GM13977 (cell line): ENCODE results near the gene COL6A1.

Source experiments
- DNase-seq: peaks from one replicate; pipeline ENCODE4 v3.0.0; 2012; ENCODE audit warnings: low spot score
- in situ Hi-C: fragments of 300-500 bp; cut with MboI; formaldehyde crosslinking; loops from one replicate; pipeline ENCODE4 v1.12.0; 2022; ENCODE audit warnings: low sequenced_read_pairs, low pct_unique_long_range_greater_than_20kb, mixed read lengths, inconsistent platforms; ENCODE audit not compliant: unreplicated experiment
- TF ChIP-seq, protein P1 (sequence below): IDR thresholded peaks from 2 replicates; pipeline ENCODE4 v1.5.1; 2012; ENCODE audit warnings: mild to moderate bottlenecking, control low read depth; ENCODE audit not compliant: insufficient read depth; ENCODE audit errors: extremely low read depth, missing control alignments

The COL6A1 gene

DNA sequence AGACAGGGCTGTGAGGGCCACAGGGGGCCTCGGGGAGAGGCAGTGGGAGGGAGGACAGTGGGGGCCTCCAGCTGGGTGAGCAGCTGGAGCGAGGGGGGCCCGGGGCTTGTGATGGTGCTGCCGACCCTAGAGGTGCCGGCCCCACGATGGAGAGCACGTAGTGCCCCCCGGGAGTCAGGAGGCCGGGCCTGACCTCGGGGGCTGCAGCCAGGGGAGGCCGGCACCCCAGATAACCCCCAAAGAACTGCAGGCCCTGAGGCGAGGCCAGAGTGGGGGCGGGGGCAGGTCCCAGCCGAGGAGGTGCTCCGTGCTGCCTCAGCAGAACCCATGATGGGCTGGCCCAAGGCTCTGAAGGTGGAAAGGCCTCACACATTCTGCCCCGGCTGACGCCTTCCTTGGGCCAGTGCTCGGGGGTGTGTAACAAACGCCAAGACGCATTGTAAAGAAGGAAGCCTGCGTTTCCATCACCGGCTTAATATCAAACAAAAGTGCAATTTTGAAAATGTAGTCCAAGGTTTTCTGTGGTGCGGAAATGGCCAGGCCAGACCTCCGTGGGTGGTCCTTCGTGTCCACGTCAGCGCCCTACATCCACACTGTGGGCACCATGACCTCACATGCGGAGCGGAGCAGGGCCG lies 55.2 kb downstream of the COL6A1 start:
- in situ Hi-C loops: no loop called here
- TF ChIP-seq, protein P1, sequence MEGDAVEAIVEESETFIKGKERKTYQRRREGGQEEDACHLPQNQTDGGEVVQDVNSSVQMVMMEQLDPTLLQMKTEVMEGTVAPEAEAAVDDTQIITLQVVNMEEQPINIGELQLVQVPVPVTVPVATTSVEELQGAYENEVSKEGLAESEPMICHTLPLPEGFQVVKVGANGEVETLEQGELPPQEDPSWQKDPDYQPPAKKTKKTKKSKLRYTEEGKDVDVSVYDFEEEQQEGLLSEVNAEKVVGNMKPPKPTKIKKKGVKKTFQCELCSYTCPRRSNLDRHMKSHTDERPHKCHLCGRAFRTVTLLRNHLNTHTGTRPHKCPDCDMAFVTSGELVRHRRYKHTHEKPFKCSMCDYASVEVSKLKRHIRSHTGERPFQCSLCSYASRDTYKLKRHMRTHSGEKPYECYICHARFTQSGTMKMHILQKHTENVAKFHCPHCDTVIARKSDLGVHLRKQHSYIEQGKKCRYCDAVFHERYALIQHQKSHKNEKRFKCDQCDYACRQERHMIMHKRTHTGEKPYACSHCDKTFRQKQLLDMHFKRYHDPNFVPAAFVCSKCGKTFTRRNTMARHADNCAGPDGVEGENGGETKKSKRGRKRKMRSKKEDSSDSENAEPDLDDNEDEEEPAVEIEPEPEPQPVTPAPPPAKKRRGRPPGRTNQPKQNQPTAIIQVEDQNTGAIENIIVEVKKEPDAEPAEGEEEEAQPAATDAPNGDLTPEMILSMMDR: no peak
- DNase-seq: no peak

DNA sequence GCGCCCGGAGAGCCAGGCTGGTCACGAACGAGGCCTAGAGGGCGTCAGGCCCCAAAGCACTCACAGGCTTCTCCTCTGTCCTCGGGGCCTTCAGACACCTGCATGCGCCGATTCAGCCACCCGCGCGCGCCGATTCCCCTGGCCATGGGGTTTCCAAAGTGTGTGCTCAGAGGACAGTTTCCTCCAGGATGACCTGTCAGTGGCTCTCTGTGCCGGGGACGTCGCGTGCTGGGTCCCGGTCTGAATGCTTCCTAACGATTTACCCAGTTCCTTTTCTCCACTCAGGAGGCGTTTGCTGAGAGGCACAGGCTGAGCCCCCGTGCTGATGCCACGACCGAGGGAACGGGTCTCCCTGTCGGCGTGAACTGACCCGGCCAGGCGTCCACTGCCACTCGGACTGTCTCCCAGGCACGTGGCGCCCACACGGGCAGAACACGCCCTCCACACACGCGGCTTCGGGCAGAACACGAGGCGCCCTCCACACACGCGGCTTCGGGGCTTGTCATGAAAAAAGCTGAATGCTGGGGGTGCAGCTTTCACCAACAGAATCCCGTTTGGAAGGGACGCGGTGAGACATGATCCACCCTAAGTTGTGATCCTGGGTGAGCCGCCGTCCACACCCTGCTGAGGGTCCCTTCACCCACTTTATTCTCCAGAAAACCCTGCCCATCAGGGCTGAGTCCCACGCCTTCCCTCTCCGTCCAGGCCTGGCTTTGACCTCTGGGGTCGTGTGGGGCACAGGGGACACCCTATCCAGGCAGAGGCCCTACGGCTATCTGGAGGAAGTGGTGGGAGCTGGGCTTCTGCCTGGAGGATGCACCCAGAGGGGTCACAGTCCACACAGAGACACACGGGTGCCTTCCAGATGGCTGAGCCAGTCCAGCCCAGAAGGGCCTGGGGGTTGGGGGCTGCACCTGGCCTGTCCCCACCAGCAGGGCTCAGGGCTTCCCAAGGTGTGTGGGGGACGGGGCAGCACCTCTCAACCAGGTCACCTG lies 56.1 kb downstream of the COL6A1 start:
- DNase-seq: no peak
- TF ChIP-seq, protein P1: no peak
- in situ Hi-C loops: no loop called here

DNA sequence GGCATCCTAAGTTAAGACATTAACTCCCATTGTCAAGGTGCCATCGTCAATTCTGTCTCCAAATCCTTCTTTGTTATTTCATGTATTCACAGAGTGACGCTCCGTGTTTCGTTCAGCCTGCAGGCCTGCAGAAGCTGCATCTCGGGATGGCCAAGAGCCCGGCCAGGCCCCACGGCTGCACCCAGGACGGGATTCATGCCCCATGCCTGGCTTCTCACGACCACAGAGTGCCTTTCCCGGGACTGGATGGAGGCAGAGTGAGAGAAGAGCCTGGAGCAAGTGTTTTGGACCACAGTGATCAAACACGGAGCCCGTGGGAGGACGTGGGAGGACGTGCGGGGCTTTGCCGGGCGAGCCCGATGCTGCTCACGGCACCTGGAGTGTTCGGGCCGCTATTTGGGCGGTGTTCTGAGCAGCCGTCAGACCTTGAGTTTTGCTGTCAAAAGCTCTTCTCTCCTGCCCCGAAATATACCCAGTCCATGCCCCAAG lies 56.8 kb downstream of the COL6A1 start:
- TF ChIP-seq, protein P1: no peak
- no peak for DNase-seq
- in situ Hi-C loops: no loop called here

DNA sequence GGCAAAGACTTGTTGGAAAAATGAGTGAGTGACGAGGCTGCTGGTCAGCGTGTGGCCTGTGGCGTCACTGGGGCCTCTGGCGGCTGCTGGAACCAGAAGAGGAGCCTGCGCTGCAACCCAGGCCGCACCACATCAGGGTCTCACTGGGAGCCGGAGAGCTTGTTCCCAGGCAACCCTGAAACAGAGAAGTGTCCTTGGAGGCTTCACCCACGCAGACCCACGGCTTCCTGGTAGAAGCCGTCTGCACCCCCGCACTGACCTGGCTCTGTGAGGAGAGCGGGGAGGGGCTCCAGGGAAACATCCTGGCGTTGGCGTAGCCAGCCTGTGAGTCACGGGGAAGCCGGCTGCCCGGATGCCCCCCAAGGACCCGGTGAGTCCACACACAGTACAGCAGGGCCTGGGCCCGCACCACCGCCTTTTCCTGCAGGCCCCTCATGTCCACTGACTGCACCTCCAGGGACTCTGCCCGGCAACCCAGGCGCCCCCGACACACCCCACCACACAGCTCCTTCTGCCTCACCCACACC lies 57.4 kb downstream of the COL6A1 start:
- no peak for DNase-seq
- TF ChIP-seq, protein P1: no peak
- in situ Hi-C loops: no loop called here

DNA sequence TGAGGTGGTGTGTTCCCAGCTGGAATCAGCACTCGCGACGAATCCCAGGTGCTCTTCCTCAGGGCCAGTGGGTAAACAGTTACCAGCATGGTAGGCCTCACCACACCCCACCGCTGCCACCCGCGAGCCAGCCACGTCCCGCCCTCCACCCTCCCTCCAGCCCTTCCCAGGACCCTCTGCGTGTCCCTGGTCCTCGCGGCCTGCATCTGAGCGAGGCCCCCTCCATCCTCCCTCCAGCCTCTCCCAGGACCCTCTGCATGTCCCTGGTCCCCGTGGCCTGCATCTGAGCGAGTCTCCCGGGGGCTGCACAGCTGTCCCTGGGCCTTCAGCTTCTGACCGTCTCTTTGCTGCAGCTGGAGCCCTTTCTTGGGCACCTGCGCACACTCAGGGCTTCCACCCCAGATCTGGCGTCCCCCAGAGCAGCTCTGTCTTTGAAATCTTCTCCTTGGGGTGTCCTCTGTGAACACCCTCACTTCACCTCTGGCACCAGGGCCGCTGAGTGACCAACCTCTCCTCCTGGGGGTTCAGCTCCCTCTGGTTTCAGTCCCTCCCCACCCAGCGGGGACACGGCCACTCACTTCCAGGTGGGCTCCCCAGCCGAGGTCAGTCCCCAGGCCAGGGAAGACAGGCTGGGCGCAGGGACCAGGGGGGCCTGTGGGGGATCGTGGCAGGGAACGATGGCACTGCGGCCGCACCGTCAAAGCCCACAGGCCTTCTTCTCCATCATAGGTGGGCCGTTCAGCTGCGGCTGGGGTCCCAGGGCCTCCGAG lies 58.5 kb downstream of the COL6A1 start:
- no peak for DNase-seq
- TF ChIP-seq, protein P1: no peak
- in situ Hi-C loops: no loop called here

DNA sequence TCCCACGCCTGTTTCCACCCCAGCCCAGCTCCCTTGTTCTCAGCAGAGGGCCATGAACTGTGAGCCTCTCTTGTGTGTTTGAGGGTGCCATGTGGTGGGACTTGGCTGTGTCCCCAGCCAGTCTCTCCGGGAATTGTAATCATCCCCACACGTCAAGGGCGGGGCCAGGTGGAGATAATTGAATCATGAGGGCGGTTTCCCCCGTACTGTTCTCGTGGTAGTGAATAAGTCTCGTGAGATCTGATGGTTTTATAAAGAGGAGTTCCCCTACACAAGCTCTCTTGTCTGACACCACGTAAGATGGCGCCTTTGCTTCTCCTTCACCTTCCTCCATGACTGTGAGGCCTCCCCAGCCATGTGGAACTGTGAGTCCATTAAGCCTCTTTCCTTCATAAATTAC lies 59.1 kb downstream of the COL6A1 start:
- TF ChIP-seq, protein P1: no peak
- in situ Hi-C loops: no loop called here
- no peak for DNase-seq
